GM21717 (cell line): ENCODE results near the gene TRPM5.
"Not testable (repeated sequence)": the region's sequence is repeated elsewhere in the genome, so short reads cannot be mapped to it uniquely, and the experiment has no call there.

Source experiments
- ATAC-seq: cut with Tn5 transposase; IDR thresholded peaks from one replicate; pipeline ENCODE4 v1.9.1; 2021; ENCODE audit warnings: mild to moderate bottlenecking, moderate library complexity; ENCODE audit not compliant: unreplicated experiment

TRPM5 gene, protein sequence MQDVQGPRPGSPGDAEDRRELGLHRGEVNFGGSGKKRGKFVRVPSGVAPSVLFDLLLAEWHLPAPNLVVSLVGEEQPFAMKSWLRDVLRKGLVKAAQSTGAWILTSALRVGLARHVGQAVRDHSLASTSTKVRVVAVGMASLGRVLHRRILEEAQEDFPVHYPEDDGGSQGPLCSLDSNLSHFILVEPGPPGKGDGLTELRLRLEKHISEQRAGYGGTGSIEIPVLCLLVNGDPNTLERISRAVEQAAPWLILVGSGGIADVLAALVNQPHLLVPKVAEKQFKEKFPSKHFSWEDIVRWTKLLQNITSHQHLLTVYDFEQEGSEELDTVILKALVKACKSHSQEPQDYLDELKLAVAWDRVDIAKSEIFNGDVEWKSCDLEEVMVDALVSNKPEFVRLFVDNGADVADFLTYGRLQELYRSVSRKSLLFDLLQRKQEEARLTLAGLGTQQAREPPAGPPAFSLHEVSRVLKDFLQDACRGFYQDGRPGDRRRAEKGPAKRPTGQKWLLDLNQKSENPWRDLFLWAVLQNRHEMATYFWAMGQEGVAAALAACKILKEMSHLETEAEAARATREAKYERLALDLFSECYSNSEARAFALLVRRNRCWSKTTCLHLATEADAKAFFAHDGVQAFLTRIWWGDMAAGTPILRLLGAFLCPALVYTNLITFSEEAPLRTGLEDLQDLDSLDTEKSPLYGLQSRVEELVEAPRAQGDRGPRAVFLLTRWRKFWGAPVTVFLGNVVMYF (N-terminal part only)

DNA sequence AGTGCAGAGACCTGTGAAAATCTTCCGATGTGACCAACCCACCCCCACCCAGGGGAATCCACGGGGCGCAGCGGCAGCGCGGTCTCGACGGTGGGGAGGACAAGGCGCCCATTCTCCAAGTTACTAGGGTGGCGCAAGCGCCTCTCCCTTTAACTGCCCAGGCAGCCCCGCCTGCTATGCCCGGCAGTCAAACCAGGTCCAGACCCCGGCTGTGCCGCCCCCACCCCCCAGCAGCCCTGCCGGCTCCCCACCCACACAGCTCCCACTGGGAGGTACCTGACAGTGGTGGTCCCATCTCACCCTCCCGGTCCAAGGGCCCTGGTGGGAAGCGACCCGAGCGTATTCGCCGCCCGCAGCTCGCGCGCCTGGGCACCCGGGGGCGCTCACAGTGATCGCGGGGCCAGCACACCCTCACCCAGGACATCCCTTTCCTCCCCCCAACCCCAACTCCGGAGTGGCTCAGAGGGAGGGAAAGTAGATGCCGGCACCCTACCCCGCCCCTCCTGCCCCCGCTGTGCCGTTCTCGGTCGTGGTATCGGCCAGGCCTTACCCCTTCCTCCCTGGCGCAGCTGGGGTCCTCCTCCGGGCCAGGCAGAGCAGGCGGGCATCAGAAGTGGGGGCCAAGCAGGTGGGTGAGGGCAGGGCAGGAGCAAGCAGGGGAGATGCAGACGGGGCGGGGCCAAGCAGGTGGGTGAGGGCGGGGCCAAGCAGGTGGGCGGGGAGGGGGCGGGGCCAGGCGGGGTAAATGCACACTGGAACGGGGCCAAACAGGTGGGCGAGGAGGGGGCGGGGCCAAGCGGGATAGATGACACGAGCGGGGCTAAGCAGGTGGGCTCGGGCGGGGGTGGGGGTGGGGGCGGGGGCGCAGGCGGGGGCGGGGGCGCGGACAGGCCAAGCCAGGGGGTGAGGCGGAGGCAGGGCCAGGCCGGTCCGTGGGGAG, at the start of gene TRPM5:
TSS of gene TRPM5 (minus strand) at position 634 of the 940 bp plus-strand sequence. CDS start 21,478 bp downstream, outside the sequence.
- no peak for ATAC-seq

DNA sequence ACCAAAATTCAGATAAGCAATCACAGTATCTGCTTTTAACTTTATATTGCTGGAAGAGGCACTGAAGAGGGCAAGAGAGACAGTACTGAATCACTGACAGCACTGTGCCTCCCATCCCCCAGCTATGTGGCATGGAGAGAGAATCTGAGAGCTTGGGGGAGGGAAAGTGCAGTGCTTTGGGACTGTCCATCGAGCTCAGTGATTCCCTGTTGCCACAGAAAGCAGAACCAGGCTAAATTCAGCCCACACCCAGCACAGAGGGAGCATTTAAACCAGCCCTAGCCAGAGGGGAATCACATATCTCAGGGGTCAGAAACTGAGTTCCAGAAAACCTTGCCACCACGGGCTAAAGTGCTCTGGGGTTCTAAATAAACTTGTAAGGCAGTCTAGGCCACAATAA, 44.8 kb upstream of the TRPM5 start:
- no peak for ATAC-seq

DNA sequence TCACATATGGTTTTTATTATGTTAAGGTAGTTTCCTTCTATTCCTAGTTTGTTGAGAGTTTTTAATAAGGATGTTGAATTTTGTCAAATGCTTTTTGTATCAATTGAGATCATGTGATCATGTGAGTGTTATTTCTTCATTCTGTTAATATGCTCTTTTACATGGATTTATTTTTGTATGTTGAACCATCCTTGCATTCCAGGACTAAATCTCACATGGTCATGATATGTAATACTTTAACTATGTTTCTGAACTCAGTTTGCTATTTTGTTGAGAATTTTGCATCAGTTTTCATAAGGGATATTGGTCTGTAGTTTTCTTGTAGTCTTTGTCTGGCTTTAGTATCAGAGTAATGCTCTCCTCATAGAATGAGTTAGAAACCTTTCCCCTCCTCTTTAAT, 43.7 kb upstream of the TRPM5 start:
- no peak for ATAC-seq

DNA sequence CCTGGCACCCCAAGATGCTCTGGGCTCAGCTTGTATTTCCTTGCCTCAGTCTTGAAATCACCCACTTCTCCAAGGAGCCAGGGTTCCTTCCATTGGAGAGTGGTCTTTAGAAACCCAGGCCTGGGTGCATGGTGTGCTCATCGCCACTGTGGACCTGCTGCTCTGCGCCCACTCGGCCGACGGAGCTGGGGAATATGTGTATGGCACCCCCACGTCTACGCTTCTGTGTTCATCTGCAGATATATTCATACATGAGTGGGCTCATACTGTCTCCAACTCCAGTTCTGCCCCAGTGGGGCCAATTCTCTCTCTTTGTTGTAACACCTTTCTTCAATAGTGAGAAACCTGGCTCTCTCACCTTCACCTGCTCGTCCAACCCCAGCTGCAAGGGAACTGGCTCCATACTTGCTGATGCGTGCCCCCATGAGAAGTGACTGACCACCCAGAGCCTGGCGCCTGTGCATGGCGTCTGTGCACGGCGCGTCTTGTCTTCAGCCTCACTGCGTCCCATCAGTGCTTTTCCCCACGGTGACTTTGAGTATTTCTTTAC, 40.3 kb upstream of the TRPM5 start:
- ATAC-seq, result no peak

DNA sequence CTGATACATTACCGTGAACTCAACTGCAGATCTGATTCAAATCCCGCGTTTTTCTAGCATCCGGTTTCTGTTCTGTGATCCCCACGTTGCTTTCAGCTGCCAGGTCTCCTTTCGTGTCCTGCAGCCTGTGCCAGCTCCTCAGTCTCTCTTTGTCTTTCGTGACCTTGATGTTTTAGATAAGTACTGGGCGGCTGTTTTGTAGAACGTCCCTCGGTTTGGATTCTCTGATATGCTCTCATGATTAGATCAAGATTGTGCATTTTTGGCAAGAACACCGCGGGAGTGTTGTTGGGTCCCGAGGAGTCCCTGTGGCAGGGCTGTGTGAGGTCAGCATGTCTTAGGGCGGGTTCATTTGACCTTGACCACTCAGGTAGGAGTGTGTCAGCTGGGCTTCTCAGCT, 39.1 kb upstream of the TRPM5 start:
- no peak for ATAC-seq

DNA sequence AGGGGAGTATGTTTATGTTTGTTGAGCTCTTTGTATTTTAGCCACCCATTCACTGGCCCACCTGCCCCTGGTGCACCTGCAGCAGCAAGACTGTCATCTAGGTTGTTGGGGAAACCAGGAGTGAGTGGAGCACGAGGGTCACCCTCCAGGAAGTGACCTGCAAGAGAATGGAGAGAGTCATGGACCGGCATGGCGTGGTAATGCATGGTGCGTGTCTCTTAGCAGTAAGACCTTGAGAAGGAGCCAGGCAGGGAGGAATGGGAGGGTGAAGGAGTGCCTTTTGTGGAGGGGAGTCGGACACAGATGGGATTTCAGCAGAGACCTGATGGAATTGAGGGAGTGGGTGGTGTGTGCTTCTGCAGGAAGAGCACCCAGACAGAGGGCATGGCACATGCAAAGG, 38.4 kb upstream of the TRPM5 start:
- no peak for ATAC-seq

DNA sequence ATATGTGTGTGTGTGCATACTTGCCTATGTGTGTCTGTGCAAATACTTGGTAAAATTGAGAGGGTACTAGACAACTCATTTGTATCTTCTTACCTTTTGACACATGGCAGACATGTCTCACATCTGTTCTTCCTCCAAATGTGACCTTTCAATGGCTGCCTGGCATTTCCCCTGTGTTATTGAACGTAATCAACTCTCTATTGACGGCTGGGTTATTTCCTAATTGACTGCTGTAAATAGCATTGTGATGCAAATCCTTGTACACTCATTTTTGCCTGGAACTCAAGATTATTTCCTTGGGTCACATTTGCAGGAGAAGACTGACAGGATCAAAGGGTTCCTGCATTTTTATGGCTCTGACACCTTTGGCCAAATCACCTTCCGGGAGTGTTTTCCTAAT, 37.9 kb upstream of the TRPM5 start:
- ATAC-seq, result no peak

DNA sequence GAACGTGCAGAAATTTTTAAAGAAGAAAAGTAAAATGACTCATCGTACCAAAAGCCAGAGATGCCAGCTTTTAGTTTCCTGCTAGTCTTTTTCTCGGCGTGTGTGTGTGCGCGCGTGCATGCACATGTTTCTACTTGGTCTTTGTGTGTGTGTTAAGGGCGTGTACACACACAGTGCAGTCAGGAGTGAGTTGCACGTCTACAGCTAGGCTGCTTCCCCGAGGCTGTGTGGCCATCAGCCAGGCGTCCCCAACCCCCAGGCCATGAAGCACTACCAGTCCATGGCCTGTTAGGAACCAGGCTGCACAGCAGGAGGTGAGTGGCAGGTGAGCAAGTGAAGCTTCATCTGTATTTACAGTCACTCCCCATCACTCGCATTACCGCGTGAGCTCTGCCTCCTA, 36.9 kb upstream of the TRPM5 start:
- ATAC-seq, result no peak

DNA sequence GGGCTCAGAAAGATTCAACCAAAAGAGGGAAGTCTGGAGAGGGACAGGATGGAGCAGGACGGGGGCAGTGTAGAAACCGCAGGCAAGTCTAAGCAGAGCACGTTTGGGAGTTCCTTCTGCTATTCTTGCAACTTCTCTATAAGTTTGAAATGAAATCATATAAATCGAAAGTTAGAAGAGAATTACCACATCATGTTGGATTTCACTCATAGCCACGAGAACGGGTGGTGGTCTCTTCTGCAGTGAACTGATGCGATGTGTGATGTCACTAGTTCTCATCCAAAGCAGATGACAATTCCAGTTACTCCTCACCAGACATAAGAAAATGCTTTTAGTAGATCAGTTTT, 36.5 kb upstream of the TRPM5 start:
- ATAC-seq, result no peak

DNA sequence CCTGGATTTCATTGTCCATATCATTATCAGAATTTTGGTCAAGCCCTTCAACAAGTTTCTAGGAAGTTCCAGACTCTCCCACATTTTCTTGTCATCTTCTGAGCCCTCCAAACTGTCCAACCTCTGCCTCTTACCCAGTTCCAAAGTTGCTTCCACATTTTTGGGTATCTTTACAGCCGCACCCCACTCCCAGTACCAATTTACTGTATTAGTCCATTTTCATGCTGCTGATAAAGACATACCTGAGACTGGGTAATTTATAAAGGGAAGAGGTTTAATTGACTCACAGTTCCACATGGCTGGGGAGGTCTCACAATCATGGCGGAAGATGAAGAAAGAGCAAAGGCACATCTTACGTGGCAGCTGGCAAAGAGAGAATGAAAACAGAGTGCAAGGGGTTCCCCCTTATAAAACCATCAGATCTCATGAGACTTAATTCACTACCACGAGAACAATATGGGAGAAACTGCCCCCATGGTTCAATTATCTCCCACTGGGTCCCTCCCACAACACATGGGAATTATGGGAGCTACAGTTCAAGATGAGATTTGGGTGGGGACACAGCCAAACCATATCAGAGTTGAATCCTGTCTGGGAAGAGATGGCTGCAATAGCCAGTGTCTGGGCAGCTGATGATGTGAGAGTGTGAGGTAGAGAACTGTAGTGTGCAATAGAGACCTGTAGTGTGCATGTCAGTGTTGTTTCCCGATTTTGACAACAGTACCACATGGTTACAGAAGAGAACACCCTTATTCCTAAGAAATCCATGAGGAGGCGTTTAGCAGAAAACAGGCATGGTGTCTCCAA, 36.0 kb upstream of the TRPM5 start:
- ATAC-seq, result not testable (repeated sequence)

DNA sequence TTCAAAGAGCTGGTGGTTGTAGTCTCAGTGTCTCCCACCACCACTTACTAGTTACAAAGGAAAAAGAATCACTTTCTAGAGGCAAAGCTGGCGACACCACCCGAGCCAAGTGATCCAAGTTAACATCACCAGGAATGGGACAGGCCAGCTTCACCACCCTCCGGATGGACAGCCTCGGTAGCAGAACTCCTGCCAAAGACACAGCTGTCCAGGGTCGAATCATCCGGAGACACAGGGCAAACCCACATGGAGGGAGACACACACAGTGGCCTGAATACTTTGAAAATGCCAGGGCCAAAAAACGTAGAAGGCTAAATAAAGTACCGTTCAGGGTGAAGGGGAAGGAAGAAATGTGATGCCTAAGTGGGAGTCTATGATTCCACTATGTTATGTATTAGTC, 33.6 kb upstream of the TRPM5 start:
- ATAC-seq, result no peak

DNA sequence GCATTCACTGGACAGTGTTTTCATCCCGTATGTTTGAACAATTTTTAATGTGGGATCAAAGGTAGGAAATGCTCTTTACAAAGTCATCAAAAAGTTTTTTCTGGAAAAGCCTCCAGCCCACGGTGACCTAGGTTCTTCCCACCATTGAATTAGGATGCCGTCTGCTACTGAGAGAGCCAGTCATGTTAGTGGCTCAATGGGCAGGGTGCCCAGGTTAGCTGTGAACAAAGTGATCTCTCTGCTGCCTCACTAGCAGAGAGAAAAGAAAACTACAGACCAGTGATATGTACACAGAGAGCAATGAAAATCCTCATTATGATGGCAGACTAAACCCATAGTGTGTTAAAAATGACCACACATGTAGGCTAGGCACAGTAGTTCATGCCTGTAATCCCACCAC, 32.9 kb upstream of the TRPM5 start:
- no peak for ATAC-seq

DNA sequence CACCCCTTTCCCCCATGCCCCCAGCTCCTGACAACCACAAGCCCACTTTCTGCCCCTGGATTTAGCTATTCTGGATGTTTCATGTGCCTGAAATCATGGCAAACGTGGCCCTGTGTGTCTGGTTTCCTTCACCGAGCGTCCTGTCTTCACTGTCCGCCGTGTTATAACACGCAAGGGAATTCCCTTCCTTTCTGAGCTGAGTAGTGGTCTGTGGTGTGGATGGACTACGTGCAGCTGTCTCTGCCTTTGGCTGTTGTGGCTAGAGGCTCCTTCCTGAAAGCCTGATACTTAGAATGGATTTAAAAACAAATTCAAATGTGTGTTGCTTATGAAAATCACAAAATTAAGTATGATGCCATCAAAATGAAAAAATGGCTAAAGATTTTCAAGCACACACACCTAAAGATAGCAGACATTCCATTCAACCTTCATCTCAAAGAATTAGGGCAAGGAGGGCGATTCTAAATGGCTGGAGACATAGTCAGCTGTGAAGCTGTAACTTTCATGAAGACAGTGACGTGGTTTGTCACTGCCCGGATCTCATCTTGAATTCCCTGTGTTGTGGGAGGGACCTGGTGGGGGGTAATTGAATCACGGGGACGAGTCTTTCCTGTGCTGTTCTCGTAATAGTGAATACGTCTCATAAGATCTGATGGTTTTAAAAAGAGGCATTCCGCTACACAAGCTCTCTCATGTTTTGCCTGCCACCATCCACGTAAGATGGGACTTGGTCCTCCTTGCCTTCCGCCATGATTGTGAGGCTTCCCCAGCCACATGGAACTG, 31.0 kb upstream of the TRPM5 start:
- no peak for ATAC-seq

DNA sequence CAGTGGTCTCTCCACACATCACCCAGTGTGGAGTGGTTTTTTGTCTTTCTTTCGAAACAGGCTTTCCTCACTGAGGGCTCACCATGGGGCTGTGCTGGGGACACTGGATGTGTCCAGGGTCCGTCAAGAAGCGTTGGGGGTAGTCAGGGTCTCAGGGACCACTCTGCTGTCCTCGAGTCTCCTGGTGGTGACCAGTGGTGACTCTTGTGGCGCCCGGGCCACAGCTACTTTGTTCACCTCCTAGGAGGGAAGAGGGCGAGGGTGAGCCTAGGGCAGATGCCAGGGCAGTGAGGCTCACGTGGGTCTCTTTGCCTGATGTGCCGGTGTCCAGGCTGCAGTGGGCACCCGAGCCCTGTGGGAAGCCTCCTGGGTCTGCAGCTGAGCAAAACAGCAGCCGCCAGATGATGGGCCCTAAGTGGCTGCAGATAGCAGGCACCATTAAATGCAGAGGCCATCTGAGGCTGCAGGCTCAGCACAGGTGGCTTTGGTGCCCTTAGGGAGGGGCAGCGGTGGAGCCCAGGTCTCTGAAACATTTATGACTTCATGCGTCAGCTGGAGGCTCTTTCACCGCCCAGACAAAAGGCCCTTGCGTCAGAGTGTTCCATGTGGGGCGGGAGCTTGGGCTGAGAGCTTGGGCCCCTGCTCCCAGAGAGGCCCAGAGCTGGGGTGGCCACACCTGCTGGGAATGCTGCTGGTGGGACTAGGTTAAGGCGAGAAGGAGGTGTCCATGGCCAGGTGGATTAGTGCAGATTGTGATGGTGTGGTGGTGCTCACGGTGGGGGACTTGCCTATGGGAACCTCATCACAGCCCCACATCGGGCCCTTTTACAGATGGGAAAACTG, 30.0 kb upstream of the TRPM5 start:
- no peak for ATAC-seq

DNA sequence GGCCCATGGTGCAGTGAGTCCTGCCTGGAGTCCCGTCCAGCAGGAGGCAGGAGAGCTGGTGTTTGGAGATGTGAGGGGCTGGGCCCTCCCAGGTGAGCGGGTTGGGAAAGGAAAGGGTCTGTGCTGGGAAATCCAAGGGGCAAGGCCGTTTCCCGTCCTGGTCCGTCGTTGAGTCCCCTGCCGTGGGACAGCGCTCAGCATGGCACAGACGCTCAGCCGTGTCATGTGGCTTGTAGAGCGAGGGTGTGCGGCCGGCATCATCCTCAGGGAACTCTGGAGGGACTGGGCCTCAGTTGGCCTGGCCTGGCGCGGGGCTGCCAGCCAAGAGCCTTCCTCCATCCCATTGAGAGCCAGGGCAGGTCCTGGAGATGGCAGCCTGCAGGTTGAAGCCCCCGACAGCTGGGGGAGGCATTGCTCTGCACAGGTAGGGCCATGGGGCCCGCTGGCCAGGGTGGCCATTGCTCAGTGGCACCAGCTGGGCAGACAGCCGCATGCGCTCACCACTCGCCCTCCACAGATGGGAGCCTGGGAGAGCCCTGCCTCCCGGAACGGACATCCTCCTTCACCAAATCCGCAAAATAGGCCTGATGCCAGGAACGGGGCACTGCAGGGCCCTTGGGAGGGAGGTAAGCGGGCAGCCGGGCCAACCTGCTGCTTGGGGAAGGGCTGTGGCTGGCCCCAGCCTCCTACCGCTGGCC, 29.2 kb upstream of the TRPM5 start:
- ATAC-seq, result no peak

DNA sequence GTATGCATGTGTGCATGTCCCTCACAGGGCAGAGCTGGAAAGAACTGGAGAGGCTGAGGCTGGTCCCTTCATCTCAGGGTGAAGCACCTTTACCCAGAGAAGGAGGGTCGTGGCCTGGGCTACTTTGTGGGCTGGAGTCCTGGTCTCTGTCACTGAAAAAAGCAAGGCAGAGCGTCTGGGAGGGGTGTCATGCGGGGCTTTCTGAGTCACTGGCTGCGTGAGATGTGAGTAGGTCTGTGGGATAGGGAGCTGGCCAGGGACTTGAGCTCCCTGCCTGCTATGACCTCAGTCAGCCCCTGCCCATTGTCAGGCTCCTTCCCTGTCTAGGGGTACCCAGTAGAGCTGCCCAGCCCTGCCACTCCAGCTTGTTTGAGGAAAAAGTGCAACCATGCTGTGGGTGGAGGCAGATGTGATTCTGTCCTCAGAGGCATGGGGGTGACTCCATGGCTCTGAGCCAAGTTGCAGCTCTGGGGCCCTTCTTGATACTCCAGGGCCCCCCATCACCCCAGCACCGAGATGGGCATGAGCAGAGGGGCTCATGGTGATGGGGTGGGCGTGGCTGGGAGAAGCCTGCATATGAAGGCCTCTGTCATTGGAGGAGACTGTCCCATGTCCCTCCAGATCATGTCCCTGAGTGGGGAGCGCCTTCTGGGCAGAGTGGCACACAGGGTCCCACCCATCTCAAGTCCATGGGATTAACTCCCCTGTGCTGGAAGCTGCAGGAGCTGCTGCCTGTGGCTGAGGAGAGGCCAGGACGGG, 28.3 kb upstream of the TRPM5 start:
- ATAC-seq, result no peak

DNA sequence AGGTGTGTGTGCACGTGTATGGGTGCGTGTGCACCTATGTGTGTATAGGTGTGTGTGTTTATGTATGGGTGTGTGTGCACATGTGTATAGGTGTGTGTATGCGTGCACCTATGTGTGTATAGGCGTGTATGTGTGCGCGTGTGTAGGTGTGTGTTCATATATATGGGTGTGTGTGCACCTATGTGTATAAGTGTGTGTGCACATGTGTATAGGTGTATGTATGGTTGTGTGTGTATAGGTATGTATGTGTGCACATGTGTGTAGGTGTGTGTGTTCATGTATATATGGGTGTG, 27.4 kb upstream of the TRPM5 start:
- no peak for ATAC-seq
